A549 (cell line): ENCODE measurements around the gene SLC2A6.

Source experiments
- CBX8 ChIP-seq: fragments of 200-600 bp; sonication (generic); IDR thresholded peaks from 2 replicates; pipeline ENCODE4 v1.6.1; 2016
- CTCF ChIP-seq: fragments of >200 bp; sonication (Bioruptor Twin); formaldehyde crosslinking; IDR thresholded peaks from 3 replicates; pipeline ENCODE4 v1.5.1; 2016
- EP300 ChIP-seq, 2 experiments: fragments of >200 bp; sonication (Bioruptor Twin); formaldehyde crosslinking; IDR thresholded peaks; 2 replicates in 1 of 2; 3 replicates in 1 of 2; pipeline ENCODE4 v1.6.1; 2016 to 2017
- HDAC2 ChIP-seq: fragments of 200-600 bp; sonication (generic); IDR thresholded peaks from 2 replicates; pipeline ENCODE4 v1.6.1; 2016
- HEYL ChIP-seq: fragments of 250-450 bp; sonication (Bioruptor Pico); IDR thresholded peaks from 2 replicates; pipeline ENCODE4 v1.8.0; 2021; ENCODE audit warnings: mild to moderate bottlenecking, moderate library complexity
- HMGXB4 ChIP-seq: fragments of 250-450 bp; sonication (Bioruptor Pico); IDR thresholded peaks from 2 replicates; pipeline ENCODE4 v1.5.0; 2021; ENCODE audit warnings: mild to moderate bottlenecking, moderate library complexity, borderline replicate concordance
- HOXA7 ChIP-seq: fragments of 250-450 bp; sonication (Bioruptor Pico); IDR thresholded peaks from 2 replicates; pipeline ENCODE4 v1.5.0; 2020; ENCODE audit warnings: mild to moderate bottlenecking, moderate library complexity
- JUN ChIP-seq, 2 experiments: fragments of >200 bp; sonication (Bioruptor Twin); formaldehyde crosslinking; IDR thresholded peaks; 2 replicates in 1 of 2; 3 replicates in 1 of 2; pipeline ENCODE4 v1.6.1; 2016 to 2017
- POLR2A ChIP-seq: IDR thresholded peaks from 2 replicates; pipeline ENCODE4 v1.6.1; 2012; ENCODE audit warnings: mild to moderate bottlenecking, low read length
- REST ChIP-seq: fragments of 200-600 bp; sonication (generic); IDR thresholded peaks from 2 replicates; pipeline ENCODE4 v1.6.1; 2016; ENCODE audit warnings: antibody characterized with exemption, mild to moderate bottlenecking, moderate library complexity
- TP53 ChIP-seq: fragments of 250-450 bp; sonication (Bioruptor Pico); IDR thresholded peaks from 2 replicates; pipeline ENCODE4 v1.5.0; 2021; ENCODE audit warnings: mild to moderate bottlenecking, moderate library complexity

DNA sequence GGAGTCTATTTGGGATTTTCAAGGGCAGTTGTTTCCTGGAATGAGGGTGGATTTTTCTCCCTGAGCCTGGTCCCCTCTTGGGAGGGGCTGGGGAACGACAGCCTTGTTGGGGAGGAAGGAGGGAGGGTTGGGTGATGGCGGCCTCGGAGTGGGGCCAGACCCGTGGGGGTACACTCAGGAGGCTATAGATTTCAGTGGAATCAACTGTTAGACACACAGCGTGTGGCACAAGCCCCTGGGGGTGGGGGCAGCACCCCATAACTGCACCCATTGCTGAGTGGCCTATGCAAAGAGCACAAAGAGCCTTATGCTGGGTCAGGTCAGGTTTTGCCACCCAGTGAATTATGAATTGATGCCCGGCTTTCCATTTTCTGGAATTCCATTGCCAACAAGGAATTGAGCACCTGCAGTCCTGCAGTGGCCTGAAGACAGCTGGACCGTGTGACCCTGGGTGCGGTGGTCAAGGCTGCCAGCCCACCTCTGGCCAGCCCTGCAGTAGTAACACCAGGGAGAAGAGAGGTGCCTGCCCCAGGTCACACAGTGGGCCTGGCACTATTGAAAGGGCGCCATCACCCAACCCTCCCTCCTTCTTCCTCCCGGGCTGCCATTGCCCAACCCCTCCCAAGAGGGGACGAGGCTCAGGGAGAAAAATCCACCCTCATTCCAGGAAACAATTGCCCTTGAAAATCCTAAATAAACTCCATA, 37.5 kb upstream of the SLC2A6 start:
- TF ChIP-seq CTCF (no peak), HDAC2 (no peak), HEYL (CRISPR knock-in tag) (no peak), REST (no peak), EP300 (IDR thresholded peaks at IDR 0.05) (no peak), POLR2A (no peak), CBX8 (no peak), HMGXB4 (CRISPR knock-in tag) (no peak), TP53 (CRISPR knock-in tag) (no peak), JUN (IDR thresholded peaks at IDR 0.05) (no peak), HOXA7 (CRISPR knock-in tag) (no peak)
